Measurements from ENCODE around the gene AREG. TPM values are rescaled to one million over a fixed set of nuclear protein-coding genes. Genes with fewer than 3 reads are reported as not detected.

AREG gene
- total and polyA plus RNA-seq, 9 donors: 0.48 to 146 (median 6.7) TPM

DNA sequence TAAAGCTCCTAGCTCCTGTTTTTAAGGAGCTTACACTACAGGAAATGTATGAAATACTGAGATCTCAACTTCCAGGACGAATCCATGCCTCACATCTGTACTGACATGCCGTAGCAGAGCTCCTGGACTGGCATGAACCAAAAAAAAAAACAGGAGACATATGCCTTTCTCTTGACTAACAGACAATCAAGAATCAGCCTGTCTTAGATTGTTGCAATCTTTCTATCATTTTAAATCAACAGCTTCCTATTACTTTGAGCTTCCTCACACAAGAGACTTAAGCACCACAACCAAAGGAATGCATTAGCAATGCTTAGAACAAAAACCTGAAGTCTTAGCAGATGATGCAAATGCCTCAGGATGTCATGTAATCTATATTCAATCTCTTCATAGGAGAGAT, 34.7 kb upstream of the AREG start:
- Histone ChIP-seq H3K9me3 (no peaks in the 10 kb centered on the region), H3K27ac (no peak overlapping the region), H3K27me3 (no peaks in the 10 kb centered on the region), H3K4me1 (ENCODE audit: insufficient read depth) (no peaks in the 10 kb centered on the region), H3K36me3 (no peaks in the 10 kb centered on the region), H3K4me3 (no peak overlapping the region)
- DNase-seq: no peak
- TF ChIP-seq, protein P1, sequence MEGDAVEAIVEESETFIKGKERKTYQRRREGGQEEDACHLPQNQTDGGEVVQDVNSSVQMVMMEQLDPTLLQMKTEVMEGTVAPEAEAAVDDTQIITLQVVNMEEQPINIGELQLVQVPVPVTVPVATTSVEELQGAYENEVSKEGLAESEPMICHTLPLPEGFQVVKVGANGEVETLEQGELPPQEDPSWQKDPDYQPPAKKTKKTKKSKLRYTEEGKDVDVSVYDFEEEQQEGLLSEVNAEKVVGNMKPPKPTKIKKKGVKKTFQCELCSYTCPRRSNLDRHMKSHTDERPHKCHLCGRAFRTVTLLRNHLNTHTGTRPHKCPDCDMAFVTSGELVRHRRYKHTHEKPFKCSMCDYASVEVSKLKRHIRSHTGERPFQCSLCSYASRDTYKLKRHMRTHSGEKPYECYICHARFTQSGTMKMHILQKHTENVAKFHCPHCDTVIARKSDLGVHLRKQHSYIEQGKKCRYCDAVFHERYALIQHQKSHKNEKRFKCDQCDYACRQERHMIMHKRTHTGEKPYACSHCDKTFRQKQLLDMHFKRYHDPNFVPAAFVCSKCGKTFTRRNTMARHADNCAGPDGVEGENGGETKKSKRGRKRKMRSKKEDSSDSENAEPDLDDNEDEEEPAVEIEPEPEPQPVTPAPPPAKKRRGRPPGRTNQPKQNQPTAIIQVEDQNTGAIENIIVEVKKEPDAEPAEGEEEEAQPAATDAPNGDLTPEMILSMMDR (IDR thresholded peaks at IDR 0.05): no peak
- TF ChIP-seq EP300 (IDR thresholded peaks at IDR 0.05) (no peak), POLR2A (IDR thresholded peaks at IDR 0.05) (no peak)
- intact Hi-C loops (cut with DNase I): no loop called here
- WGBS, 3 donors: 85 to 94% (median 87%) methylated on average over 2 of the region's 2 CpGs

DNA sequence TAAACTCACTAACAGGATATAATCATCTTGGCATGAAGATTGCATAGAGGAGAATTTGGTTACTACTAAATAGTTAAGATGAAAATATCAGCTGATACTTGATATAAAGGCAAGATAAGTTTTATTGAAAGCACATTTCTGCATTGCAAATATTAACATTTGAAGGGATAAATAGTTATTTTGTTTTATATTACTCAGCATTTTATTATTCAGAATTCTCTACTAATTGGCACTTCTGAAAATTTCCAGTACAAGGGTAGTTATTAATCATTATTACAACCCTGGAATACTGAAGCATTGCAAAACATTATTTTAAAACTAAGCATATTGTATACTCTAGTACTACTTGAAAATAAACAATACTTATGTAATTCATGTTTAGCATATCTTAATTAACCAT, 32.7 kb upstream of the AREG start:
- Histone ChIP-seq H3K27me3 (no peaks in the 10 kb centered on the region), H3K4me1 (ENCODE audit: insufficient read depth) (no peaks in the 10 kb centered on the region), H3K4me3 (no peak overlapping the region), H3K9me3 (no peaks in the 10 kb centered on the region), H3K36me3 (no peaks in the 10 kb centered on the region), H3K27ac (no peak overlapping the region)
- no peak for DNase-seq
- intact Hi-C loops (cut with DNase I): no loop called here
- TF ChIP-seq EP300 (IDR thresholded peaks at IDR 0.05) (no peak), POLR2A (IDR thresholded peaks at IDR 0.05) (no peak)
- TF ChIP-seq, protein P1 (IDR thresholded peaks at IDR 0.05): no peak

- DNase-seq: no peak
- no peak overlapping the region for H3K27ac ChIP-seq
- no peak for TF ChIP-seq POLR2A (IDR thresholded peaks at IDR 0.05)
- TF ChIP-seq EP300 (IDR thresholded peaks at IDR 0.05): no peak
- TF ChIP-seq, protein P1 (IDR thresholded peaks at IDR 0.05): no peak
- no peaks in the 10 kb centered on the region for H3K9me3 ChIP-seq
- H3K36me3 ChIP-seq: no peaks in the 10 kb centered on the region
- intact Hi-C loops (cut with DNase I): no loop called here
- H3K27me3 ChIP-seq: no peaks in the 10 kb centered on the region
- no peaks in the 10 kb centered on the region for H3K4me1 ChIP-seq (ENCODE audit: insufficient read depth)
- no peak overlapping the region for H3K4me3 ChIP-seq
Measured at GRCh38 chr4:74413265-74413664, 31.7 kb upstream of the AREG start.

DNA sequence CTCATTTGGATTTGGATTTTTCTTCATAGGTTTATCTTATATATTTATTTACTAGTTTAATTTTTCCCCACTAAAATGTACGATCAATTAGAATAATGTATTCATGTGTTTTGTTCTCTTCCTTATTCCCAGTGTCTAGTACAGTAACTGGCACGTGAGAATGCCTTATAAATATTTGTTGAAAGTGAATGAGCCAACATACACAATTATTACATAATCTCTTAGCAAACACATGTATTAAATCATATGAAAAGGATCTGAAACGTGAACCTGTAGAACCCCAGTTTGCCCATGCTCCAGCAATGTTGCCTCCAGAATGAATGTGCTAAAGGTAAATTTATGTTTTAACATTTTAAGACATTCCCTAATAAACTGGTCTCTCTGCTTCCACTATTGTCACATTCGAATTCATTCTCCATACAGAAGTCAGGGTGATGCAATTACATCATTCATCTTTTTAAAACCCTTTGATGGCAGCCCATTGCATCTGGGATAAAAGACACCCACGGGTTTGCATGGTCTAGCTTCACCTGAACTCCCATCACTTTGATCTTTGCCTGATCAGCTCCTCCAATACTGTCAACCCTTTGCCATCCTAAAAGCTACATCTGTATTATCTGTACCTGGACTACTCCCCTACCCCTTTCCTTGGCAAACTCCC, 30.7 kb upstream of the AREG start:
- Histone ChIP-seq H3K27me3 (no peaks in the 10 kb centered on the region), H3K4me3 (no peak overlapping the region), H3K27ac (no peak overlapping the region), H3K36me3 (no peaks in the 10 kb centered on the region), H3K4me1 (ENCODE audit: insufficient read depth) (no peaks in the 10 kb centered on the region), H3K9me3 (no peaks in the 10 kb centered on the region)
- TF ChIP-seq POLR2A (IDR thresholded peaks at IDR 0.05) (no peak), EP300 (IDR thresholded peaks at IDR 0.05) (no peak)
- TF ChIP-seq, protein P1 (IDR thresholded peaks at IDR 0.05): no peak
- intact Hi-C loops (cut with DNase I): no loop called here
- 65% methylated on average over 5 of the region's 5 CpGs for WGBS, 3 donors
- no peak for DNase-seq
